H9 (cell line): Measurements from ENCODE around the gene ARMC5. TPM values are rescaled to one million over a fixed set of nuclear protein-coding genes. Genes with fewer than 3 reads are reported as not detected.

Experiments
- DNase-seq: peaks from one replicate; pipeline ENCODE4 v3.0.0-alpha.2; 2017
- H2AFZ ChIP-seq: one replicate; pipeline ENCODE4 v1.6.1; 2013; ENCODE audit warnings: mild to moderate bottlenecking, low read length, control low read depth, moderate library complexity
- H2AK5ac ChIP-seq: 2 replicates; pipeline ENCODE4 v1.6.1; 2013; ENCODE audit warnings: low read length, control low read depth, mixed read lengths; ENCODE audit not compliant: insufficient read length
- H2BK120ac ChIP-seq: one replicate; pipeline ENCODE4 v1.6.1; 2013; ENCODE audit warnings: low read depth, mild to moderate bottlenecking, low read length, control low read depth, inconsistent platforms; ENCODE audit not compliant: poor library complexity, severe bottlenecking
- H2BK12ac ChIP-seq: 2 replicates; pipeline ENCODE4 v1.6.1; 2013; ENCODE audit warnings: low read length, control low read depth, mixed read lengths, low read depth; ENCODE audit not compliant: insufficient read length
- H2BK15ac ChIP-seq: 2 replicates; pipeline ENCODE4 v1.6.1; 2013; ENCODE audit warnings: low read depth, low read length, control low read depth
- H2BK20ac ChIP-seq: one replicate; pipeline ENCODE4 v1.6.1; 2013; ENCODE audit warnings: low read depth, mild to moderate bottlenecking, low read length, control low read depth, inconsistent platforms; ENCODE audit not compliant: poor library complexity, severe bottlenecking
- H2BK5ac ChIP-seq: 2 replicates; pipeline ENCODE4 v1.6.1; 2013; ENCODE audit warnings: low read length, control low read depth, mixed read lengths; ENCODE audit not compliant: insufficient read length
- H3K14ac ChIP-seq: 2 replicates; pipeline ENCODE4 v1.6.1; 2013; ENCODE audit warnings: low read length, control low read depth; ENCODE audit not compliant: insufficient read depth
- H3K18ac ChIP-seq: 2 replicates; pipeline ENCODE4 v1.6.1; 2013; ENCODE audit warnings: low read depth, mild to moderate bottlenecking, mixed read lengths, low read length, control low read depth; ENCODE audit not compliant: insufficient read length
- H3K23ac ChIP-seq: 2 replicates; pipeline ENCODE4 v1.6.1; 2013; ENCODE audit warnings: low read length, control low read depth, mixed read lengths, low read depth; ENCODE audit not compliant: insufficient read length
- H3K23me2 ChIP-seq: 2 replicates; pipeline ENCODE4 v1.6.1; 2013; ENCODE audit warnings: low read depth, mild to moderate bottlenecking, mixed read lengths, low read length, control low read depth; ENCODE audit not compliant: insufficient read length, poor library complexity, severe bottlenecking
- H3K27ac ChIP-seq: 2 replicates; pipeline ENCODE4 v1.5.1; 2013; ENCODE audit warnings: low read length, control low read depth, mixed read lengths, low read depth; ENCODE audit not compliant: insufficient read length
- H3K27me3 ChIP-seq: 2 replicates; pipeline ENCODE4 v1.6.1; 2013; ENCODE audit warnings: low read length, control low read depth, inconsistent platforms; ENCODE audit not compliant: insufficient read depth
- H3K4ac ChIP-seq: 2 replicates; pipeline ENCODE4 v1.6.1; 2013; ENCODE audit warnings: low read depth, mild to moderate bottlenecking, control low read depth, inconsistent platforms, low read length, moderate library complexity
- H3K4me1 ChIP-seq: 2 replicates; pipeline ENCODE4 v1.6.1; 2013; ENCODE audit warnings: low read length, control low read depth, inconsistent platforms; ENCODE audit not compliant: insufficient read depth
- H3K4me2 ChIP-seq: 2 replicates; pipeline ENCODE4 v1.6.1; 2013; ENCODE audit warnings: low read length, control low read depth, mixed read lengths; ENCODE audit not compliant: insufficient read length, insufficient read depth
- H3K56ac ChIP-seq: 2 replicates; pipeline ENCODE4 v1.6.1; 2013; ENCODE audit warnings: low read depth, mild to moderate bottlenecking, mixed read lengths, low read length, control low read depth; ENCODE audit not compliant: insufficient read length
- H3K79me1 ChIP-seq: 2 replicates; pipeline ENCODE4 v1.6.1; 2013; ENCODE audit warnings: low read depth, mild to moderate bottlenecking, moderate library complexity, low read length, control low read depth, inconsistent platforms; ENCODE audit not compliant: insufficient read depth, poor library complexity, severe bottlenecking
- H3K79me2 ChIP-seq: 2 replicates; pipeline ENCODE4 v1.6.1; 2013; ENCODE audit warnings: low read length, control low read depth, inconsistent platforms; ENCODE audit not compliant: insufficient read depth
- H3K9ac ChIP-seq: 2 replicates; pipeline ENCODE4 v1.6.1; 2013; ENCODE audit warnings: low read length, control low read depth, mixed read lengths; ENCODE audit not compliant: insufficient read length; ENCODE audit errors: extremely low read depth
- H3K9me3 ChIP-seq: one replicate; pipeline ENCODE4 v1.6.1; 2013; ENCODE audit warnings: low read depth, low read length, inconsistent platforms; ENCODE audit not compliant: control insufficient read depth
- H3T11ph ChIP-seq: one replicate; pipeline ENCODE4 v1.6.1; 2013; ENCODE audit warnings: mild to moderate bottlenecking, low read length, control low read depth, inconsistent platforms
- H4K20me1 ChIP-seq: one replicate; pipeline ENCODE4 v1.6.1; 2013; ENCODE audit not compliant: control insufficient read depth, insufficient read length, insufficient read depth
- H4K5ac ChIP-seq: 2 replicates; pipeline ENCODE4 v1.6.1; 2013; ENCODE audit warnings: low read depth, mild to moderate bottlenecking, mixed read lengths, low read length, control low read depth; ENCODE audit not compliant: insufficient read length
- H4K8ac ChIP-seq: replicated peaks from 2 replicates; pipeline ENCODE4 v1.6.1; 2013; ENCODE audit warnings: low read length, control low read depth, mixed read lengths, low read depth; ENCODE audit not compliant: insufficient read length
- H4K91ac ChIP-seq: 2 replicates; pipeline ENCODE4 v1.6.1; 2013; ENCODE audit warnings: low read depth, mild to moderate bottlenecking, moderate library complexity, mixed read lengths, low read length, control low read depth; ENCODE audit not compliant: insufficient read length
- H3K27ac Mint-ChIP-seq, 3 experiments: 2 replicates in 2 of 3; 3 replicates in 1 of 3; pipeline ENCODE4 v1.8.0; 2020 to 2021; ENCODE audit warnings: mixed read lengths in 3 of 3, mild to moderate bottlenecking in 1 of 3, moderate library complexity in 1 of 3
- H3K27me3 Mint-ChIP-seq: 2 replicates; pipeline ENCODE4 v1.8.0; 2021; ENCODE audit warnings: low read depth, mild to moderate bottlenecking, moderate library complexity, mixed read lengths
- H3K36me3 Mint-ChIP-seq, 3 experiments: 2 replicates in 2 of 3; 3 replicates in 1 of 3; pipeline ENCODE4 v1.8.0; 2020 to 2021; ENCODE audit warnings: low read depth in 3 of 3, mixed read lengths in 3 of 3; ENCODE audit not compliant: insufficient read depth in 1 of 3
- H3K4me1 Mint-ChIP-seq, 2 experiments: 2 replicates each; pipeline ENCODE4 v1.8.0; 2020; ENCODE audit warnings: mixed read lengths in 2 of 2
- H3K4me3 Mint-ChIP-seq, 2 experiments: 2 replicates in 1 of 2; 3 replicates in 1 of 2; pipeline ENCODE4 v1.8.0; 2020 to 2021; ENCODE audit warnings: mild to moderate bottlenecking in 2 of 2, mixed read lengths in 2 of 2, moderate library complexity in 1 of 2
- H3K9me3 Mint-ChIP-seq, 2 experiments: 2 replicates in 1 of 2; 3 replicates in 1 of 2; pipeline ENCODE4 v1.8.0; 2020; ENCODE audit warnings: mild to moderate bottlenecking in 2 of 2, mixed read lengths in 2 of 2, moderate library complexity in 1 of 2
- WGBS: extraction: QIAGEN DNeasy Blood & Tissue Kit; methylation state at CpG from one replicate; pipeline ENCODE4 v1.1.7; 2013; ENCODE audit warnings: missing lambda C conversion rate, low lambda C conversion rate, mixed read lengths; ENCODE audit not compliant: insufficient read length; ENCODE audit errors: extremely low coverage; 5-methylcytosine and 5-hydroxymethylcytosine counted together
- total RNA-seq: library from RNA; stranded (reverse); gene quantifications from 2 replicates; pipeline ENCODE4 v1.2.1, GENCODE V29; 2021
- TF ChIP-seq, protein P1 (sequence below): fragments of 200-600 bp; sonication (generic); conservative IDR thresholded peaks from 3 replicates; pipeline ENCODE4 v1.8.0; 2021; ENCODE audit warnings: antibody characterized with exemption, mild to moderate bottlenecking

Gene ARMC5
- total RNA-seq, 1 experiment from 2014 or later = 18.7 TPM

DNA sequence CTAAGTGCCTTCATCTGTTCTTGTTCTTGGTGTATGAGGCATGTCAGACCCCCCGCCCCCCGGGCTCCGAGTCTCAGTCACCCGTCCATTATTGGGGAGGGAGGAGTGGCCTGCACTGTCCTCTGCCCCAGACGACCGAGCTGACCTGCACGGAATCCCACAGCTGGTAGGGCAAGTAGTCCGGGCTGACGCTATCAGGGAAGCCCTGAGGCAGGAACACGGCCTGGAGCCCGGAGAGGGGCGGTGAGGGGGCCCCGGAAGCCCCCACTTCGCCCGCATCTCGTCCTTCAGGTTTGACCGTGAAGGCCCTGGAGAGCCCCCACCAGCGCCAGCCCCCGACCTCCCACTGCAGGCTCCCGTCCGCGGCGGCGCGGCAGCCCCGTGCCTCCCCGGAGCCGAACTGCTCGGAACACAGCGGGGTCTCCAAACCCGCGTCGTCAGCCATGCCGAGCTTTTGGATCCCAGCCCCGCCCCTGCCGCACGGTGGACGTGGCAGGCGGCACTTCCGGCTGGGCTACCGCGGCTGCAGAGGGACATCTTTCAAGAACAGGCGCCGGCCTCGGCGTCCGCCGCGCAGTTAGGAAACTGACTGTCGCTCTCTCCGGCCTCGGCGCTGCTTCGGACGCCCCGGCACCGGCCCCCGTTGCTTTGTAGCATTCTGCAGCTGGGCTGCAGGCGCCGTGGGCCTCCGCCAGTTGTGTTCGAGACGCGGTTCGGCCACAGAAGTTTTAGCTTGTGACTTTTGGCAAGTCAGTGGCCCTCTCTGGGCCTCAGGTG, 48.8 kb downstream of the ARMC5 start, which contains the start of gene RUSF1:
Gene RUSF1, minus strand, starts transcription at position 463 of the 777 bp plus-strand sequence. Its CDS starts 18 bp downstream, at position 445.
- DNase-seq = peak; percentile 91
- H2AFZ ChIP-seq = no peak within 1 kb of the TSS
- no peak within 1 kb of the TSS for H2BK5ac ChIP-seq
- Mint-ChIP-seq H3K4me3 (peak within 1 kb of the TSS; percentile 87 to 93), H3K27me3 (peaks cover 4% of the 10 kb centered on the region), H3K9me3 (peaks cover 0 to 2% of the 10 kb centered on the region in 2 experiments; a peak in 2 of 5 replicates), H3K36me3 (peaks cover 2 to 5% (median 3%) of the 10 kb centered on the region in 3 experiments; a peak in 4 of 7 replicates), H3K4me1 (peaks cover 13 to 19% of the 10 kb centered on the region in 2 experiments), H3K27ac (peak within 1 kb of the TSS; percentile 87 to 94 (median 92))
- H3K23me2 ChIP-seq = peaks cover 6% of the 10 kb centered on the region
- H4K8ac ChIP-seq = no peak within 1 kb of the TSS
- no peak within 1 kb of the TSS for H2BK20ac ChIP-seq
- H2AK5ac ChIP-seq = no peak within 1 kb of the TSS
- H3K9ac ChIP-seq = peak within 1 kb of the TSS; percentile 82
- WGBS = no CpG with 5 or more reads among the region's 65 CpGs
- no peaks in the 10 kb centered on the region for H3K27me3 ChIP-seq
- TF ChIP-seq, protein P1, sequence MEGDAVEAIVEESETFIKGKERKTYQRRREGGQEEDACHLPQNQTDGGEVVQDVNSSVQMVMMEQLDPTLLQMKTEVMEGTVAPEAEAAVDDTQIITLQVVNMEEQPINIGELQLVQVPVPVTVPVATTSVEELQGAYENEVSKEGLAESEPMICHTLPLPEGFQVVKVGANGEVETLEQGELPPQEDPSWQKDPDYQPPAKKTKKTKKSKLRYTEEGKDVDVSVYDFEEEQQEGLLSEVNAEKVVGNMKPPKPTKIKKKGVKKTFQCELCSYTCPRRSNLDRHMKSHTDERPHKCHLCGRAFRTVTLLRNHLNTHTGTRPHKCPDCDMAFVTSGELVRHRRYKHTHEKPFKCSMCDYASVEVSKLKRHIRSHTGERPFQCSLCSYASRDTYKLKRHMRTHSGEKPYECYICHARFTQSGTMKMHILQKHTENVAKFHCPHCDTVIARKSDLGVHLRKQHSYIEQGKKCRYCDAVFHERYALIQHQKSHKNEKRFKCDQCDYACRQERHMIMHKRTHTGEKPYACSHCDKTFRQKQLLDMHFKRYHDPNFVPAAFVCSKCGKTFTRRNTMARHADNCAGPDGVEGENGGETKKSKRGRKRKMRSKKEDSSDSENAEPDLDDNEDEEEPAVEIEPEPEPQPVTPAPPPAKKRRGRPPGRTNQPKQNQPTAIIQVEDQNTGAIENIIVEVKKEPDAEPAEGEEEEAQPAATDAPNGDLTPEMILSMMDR = no peak
- H3K9me3 ChIP-seq = no peaks in the 10 kb centered on the region
- no peak within 1 kb of the TSS for H4K91ac ChIP-seq
- H3K79me2 ChIP-seq = no peaks in the 10 kb centered on the region
- H3K79me1 ChIP-seq = no peaks in the 10 kb centered on the region
- H3K4ac ChIP-seq = no peak within 1 kb of the TSS
- H2BK120ac ChIP-seq = no peak within 1 kb of the TSS
- no peak within 1 kb of the TSS for H2BK12ac ChIP-seq
- peak within 1 kb of the TSS; percentile 94 for H3K4me2 ChIP-seq
- no peak within 1 kb of the TSS for H3K27ac ChIP-seq
- H3K56ac ChIP-seq = no peak within 1 kb of the TSS
- H4K20me1 ChIP-seq = no peaks in the 10 kb centered on the region
- peak within 1 kb of the TSS; percentile 77 for H3K18ac ChIP-seq
- no peak within 1 kb of the TSS for H4K5ac ChIP-seq
- H3K4me1 ChIP-seq = 0 out of 2 replicates have a peak, but pooled peaks cover 3% of the 10 kb centered on the region
- no peak within 1 kb of the TSS for H3T11ph ChIP-seq
- no peak within 1 kb of the TSS for H2BK15ac ChIP-seq
- no peak within 1 kb of the TSS for H3K23ac ChIP-seq
- peak within 1 kb of the TSS; percentile 92; the same call in 1 of the 2 replicates for H3K14ac ChIP-seq
